ENCODE results near the gene GMFB. TPM values are rescaled to one million over a fixed set of nuclear protein-coding genes. Genes with fewer than 3 reads are reported as not detected.
A peak's percentile ranks its signal among the peaks of the same experiment; 100 is the strongest.

GMFB gene
- total RNA-seq, 1 donor from 2014 or later, result 27.5 TPM

GRCh38 chr14:54487771-54488170 lies 1.0 kb downstream of the GMFB start:
- Histone ChIP-seq H3K27me3 (no peaks in the 10 kb centered on the region), H3K9me3 (no peaks in the 10 kb centered on the region), H3K4me3 (peak overlapping the region; percentile 74 to 84), H3K4me1 (peaks cover 0 to 22% of the 10 kb centered on the region in 2 donors), H3K27ac (peak overlapping the region; percentile 96 to 99), H3K36me3 (peaks cover 0 to 8% of the 10 kb centered on the region in 2 donors)
- no peak for DNase-seq (ENCODE audit: low spot score in 2 of 2)
- intact Hi-C loops (cut with DNase I), result loop anchor here (1.0 kb wide), 3 partner anchors 22 to 91 kb away; partner anchors contain the start of genes CGRRF1 and CNIH1
- TF ChIP-seq CTCF (IDR thresholded peaks at IDR 0.05), result no peak

- intact Hi-C loops (cut with DNase I), result no loop called here
- TF ChIP-seq CTCF (IDR thresholded peaks at IDR 0.05), result no peak
- no peaks in the 10 kb centered on the region for H3K9me3 ChIP-seq
- peaks cover 0 to 22% of the 10 kb centered on the region in 2 donors for H3K4me1 ChIP-seq
- no peak for DNase-seq (ENCODE audit: low spot score in 2 of 2)
- H3K27me3 ChIP-seq, result no peaks in the 10 kb centered on the region
- H3K27ac ChIP-seq, result no peak overlapping the region
- peaks cover 0 to 13% of the 10 kb centered on the region in 2 donors for H3K36me3 ChIP-seq
- H3K4me3 ChIP-seq, result no peak overlapping the region
Observed at GRCh38 chr14:54486685-54487084, 2.1 kb downstream of the GMFB start.

GRCh38 chr14:54483846-54484245 lies 4.9 kb downstream of the GMFB start:
- no peak overlapping the region for H3K27ac ChIP-seq
- H3K4me3 ChIP-seq, result no peak overlapping the region
- TF ChIP-seq CTCF (IDR thresholded peaks at IDR 0.05), result no peak
- peaks cover 0 to 15% of the 10 kb centered on the region in 2 donors for H3K4me1 ChIP-seq
- peaks cover 6 to 13% of the 10 kb centered on the region in 2 donors for H3K36me3 ChIP-seq
- H3K27me3 ChIP-seq, result no peaks in the 10 kb centered on the region
- intact Hi-C loops (cut with DNase I), result no loop called here
- DNase-seq (ENCODE audit: low spot score in 2 of 2), result no peak
- no peaks in the 10 kb centered on the region for H3K9me3 ChIP-seq

GRCh38 chr14:54483073-54483745 lies 5.6 kb downstream of the GMFB start:
- Histone ChIP-seq H3K27ac (no peak overlapping the region), H3K4me3 (no peak overlapping the region), H3K27me3 (no peaks in the 10 kb centered on the region), H3K36me3 (peaks cover 6 to 18% of the 10 kb centered on the region in 2 donors), H3K4me1 (peaks cover 0 to 15% of the 10 kb centered on the region in 2 donors), H3K9me3 (no peaks in the 10 kb centered on the region)
- DNase-seq (ENCODE audit: low spot score in 2 of 2), result no peak
- no peak for TF ChIP-seq CTCF (IDR thresholded peaks at IDR 0.05)
- intact Hi-C loops (cut with DNase I), result no loop called here

- H3K4me3 ChIP-seq, result no peak overlapping the region
- no peaks in the 10 kb centered on the region for H3K9me3 ChIP-seq
- peaks cover 0 to 10% of the 10 kb centered on the region in 2 donors for H3K4me1 ChIP-seq
- DNase-seq (ENCODE audit: low spot score in 2 of 2), result no peak
- intact Hi-C loops (cut with DNase I), result no loop called here
- no peak for TF ChIP-seq CTCF (IDR thresholded peaks at IDR 0.05)
- no peaks in the 10 kb centered on the region for H3K27me3 ChIP-seq
- H3K36me3 ChIP-seq, result peaks cover 6 to 26% of the 10 kb centered on the region in 2 donors
- no peak overlapping the region for H3K27ac ChIP-seq
Observed at GRCh38 chr14:54481695-54482094, 7.1 kb downstream of the GMFB start.

Data from ascending aorta (tissue), 2 donors.